ENCODE data around the gene IDE. TPM values are rescaled to one million over a fixed set of nuclear protein-coding genes. Genes with fewer than 3 reads are reported as not detected.

The IDE gene
- total RNA-seq, 3 donors from 2014 or later: 36.6 to 48.7 (median 41.6) TPM

DNA sequence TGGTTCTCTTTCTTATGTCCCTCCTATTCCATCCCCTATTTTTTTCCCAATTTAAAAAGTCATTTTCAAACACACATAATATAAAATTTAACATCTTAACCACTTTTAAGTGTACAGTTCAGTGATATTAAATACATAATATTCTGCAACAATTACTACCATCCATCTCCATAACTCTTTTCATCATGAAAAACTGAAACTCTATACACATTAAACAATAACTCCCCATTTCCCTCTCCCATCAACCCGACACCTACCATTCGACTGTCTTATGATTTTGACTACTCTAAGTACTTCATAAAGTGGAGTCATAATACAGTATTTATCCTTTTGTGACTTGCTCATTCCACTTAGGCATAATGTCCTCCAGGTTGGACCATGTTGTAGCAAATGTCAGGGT lies 21.6 kb upstream of the IDE start:
- intact Hi-C loops (cut with DNase I, micrococcal nuclease): no loop called here

DNA sequence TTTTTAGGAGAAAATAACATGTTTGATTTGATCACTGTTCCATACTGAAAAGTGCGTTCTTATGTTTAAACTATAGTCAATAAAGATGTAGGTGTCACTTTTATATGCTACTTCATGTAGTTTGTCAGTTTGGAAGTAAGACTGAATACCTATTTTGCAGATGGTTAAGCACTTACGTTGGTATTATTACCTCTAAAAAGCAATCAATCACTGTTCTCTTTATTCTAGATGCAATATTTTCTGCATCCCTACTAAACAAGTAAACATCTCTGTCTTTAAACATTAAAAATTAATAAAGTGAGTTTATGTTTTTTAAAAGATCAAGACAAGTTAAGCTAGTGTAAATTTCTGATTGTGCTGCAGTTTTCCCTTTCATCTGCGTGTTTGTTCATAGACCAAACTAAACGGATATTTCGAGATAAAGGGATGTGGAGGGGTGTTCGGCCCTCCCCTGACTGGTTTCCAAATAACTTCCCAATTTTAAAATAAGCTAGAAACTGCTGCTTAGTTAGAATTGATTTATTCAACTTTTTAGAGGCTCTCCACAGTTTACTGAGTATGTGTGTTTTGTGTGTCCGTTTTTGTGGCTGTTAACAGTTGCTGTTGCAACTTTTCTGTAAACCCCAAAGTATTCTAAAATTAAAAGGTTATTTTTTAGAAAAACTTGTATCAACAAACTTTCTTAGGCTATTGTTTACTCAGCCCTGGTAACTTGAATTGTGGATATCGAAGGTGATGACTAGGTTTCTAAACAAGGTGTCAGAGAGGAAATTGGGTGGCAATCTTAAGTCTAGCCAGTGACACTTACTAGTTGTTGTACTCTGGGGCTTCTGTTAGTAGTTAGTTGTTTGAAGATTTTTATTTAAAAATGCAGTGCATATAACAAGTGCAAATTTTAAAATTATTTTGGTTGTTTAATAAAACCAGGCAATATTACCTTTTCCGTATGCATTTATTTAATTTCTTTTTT lies 20.0 kb upstream of the IDE start:
- peaks cover 17% of the 10 kb centered on the region for H3K4me1 ChIP-seq (ENCODE audit: low read depth)

More for the DNA sequence above, 21.6 kb upstream of the IDE start:
- no peak for DNase-seq
- TF ChIP-seq, protein P1, sequence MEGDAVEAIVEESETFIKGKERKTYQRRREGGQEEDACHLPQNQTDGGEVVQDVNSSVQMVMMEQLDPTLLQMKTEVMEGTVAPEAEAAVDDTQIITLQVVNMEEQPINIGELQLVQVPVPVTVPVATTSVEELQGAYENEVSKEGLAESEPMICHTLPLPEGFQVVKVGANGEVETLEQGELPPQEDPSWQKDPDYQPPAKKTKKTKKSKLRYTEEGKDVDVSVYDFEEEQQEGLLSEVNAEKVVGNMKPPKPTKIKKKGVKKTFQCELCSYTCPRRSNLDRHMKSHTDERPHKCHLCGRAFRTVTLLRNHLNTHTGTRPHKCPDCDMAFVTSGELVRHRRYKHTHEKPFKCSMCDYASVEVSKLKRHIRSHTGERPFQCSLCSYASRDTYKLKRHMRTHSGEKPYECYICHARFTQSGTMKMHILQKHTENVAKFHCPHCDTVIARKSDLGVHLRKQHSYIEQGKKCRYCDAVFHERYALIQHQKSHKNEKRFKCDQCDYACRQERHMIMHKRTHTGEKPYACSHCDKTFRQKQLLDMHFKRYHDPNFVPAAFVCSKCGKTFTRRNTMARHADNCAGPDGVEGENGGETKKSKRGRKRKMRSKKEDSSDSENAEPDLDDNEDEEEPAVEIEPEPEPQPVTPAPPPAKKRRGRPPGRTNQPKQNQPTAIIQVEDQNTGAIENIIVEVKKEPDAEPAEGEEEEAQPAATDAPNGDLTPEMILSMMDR (IDR thresholded peaks at IDR 0.05): no peak
- peaks cover 17% of the 10 kb centered on the region for H3K4me1 ChIP-seq (ENCODE audit: low read depth)
- H3K36me3 ChIP-seq (ENCODE audit: low read depth): no peaks in the 10 kb centered on the region
- H3K4me3 ChIP-seq: no peak overlapping the region
- H3K9me3 ChIP-seq: no peaks in the 10 kb centered on the region
- ATAC-seq: no peak

DNA sequence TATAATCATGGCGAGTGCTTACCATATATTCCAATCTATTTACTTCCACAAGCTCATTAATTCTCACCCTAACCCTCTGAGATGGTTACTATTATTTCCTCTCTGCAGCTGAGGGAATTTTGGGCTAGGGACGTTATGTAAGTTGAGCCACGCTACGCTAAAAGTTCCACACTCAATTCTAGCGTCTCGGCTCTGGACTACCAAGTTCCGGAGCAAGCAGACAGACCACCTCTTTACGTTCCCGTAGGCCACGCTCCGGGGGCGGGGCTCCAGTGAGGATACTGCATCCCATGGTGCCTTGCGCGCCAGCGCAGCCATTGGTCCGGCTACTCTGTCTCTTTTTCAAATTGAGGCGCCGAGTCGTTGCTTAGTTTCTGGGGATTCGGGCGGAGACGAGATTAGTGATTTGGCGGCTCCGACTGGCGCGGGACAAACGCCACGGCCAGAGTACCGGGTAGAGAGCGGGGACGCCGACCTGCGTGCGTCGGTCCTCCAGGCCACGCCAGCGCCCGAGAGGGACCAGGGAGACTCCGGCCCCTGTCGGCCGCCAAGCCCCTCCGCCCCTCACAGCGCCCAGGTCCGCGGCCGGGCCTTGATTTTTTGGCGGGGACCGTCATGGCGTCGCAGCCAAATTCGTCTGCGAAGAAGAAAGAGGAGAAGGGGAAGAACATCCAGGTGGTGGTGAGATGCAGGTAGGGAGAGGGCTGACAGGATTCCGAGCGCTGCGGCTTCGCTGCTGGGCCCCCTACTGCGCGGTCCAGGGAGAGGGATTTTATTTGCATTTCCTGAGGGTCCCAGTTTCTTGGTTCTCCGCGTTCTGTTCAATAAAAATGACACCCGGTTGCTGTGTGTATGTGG lies 19.1 kb upstream of the IDE start, which contains the start of gene KIF11:
KIF11 (plus strand) TSS at position 370 of the 858 bp plus-strand sequence; CDS start at position 616, 246 bp downstream.
- no peaks in the 10 kb centered on the region for H3K36me3 ChIP-seq (ENCODE audit: low read depth)
- intact Hi-C loops (cut with DNase I, micrococcal nuclease): no loop called here
- TF ChIP-seq, protein P1 (IDR thresholded peaks at IDR 0.05): no peak
- H3K4me3 ChIP-seq: peak within 1 kb of the TSS; percentile 60
- peaks cover 17% of the 10 kb centered on the region for H3K4me1 ChIP-seq (ENCODE audit: low read depth)
- no peaks in the 10 kb centered on the region for H3K9me3 ChIP-seq
- ATAC-seq (peak; percentile 92), DNase-seq (peak; percentile 98 to 100 (median 99))

More for the DNA sequence above, 20.0 kb upstream of the IDE start:
- DNase-seq: no peak
- ATAC-seq: no peak
- Histone ChIP-seq H3K4me3 (peak overlapping the region; percentile 60), H3K36me3 (ENCODE audit: low read depth) (no peaks in the 10 kb centered on the region), H3K9me3 (no peaks in the 10 kb centered on the region)
- TF ChIP-seq, protein P1 (IDR thresholded peaks at IDR 0.05): no peak
- intact Hi-C loops (cut with DNase I, micrococcal nuclease): no loop called here

DNA sequence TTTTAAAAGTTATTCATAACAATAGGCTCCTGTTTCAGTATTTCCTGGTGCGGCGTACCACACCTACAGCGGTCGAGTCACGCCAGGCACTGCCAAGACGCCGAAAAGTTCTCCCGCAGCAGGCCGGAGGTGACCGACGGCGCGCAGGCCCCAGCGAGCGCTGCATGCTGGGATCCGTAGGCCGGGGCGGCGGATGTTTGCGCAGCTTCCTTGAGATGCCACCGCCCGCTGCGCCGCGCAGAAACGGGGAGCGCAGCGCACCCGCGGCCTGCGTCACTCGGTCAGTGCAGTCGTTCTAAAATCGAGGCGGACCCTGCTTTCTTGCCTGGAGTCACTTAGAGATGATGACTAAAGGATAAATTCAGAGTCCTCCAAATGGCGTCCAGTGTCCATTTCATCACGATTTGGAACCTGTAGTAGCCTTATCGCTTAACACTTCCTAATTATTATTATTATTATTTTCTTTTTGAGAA lies 17.7 kb upstream of the IDE start:
- intact Hi-C loops (cut with DNase I, micrococcal nuclease): no loop called here
- ATAC-seq (peak; percentile 91), DNase-seq (peak; percentile 93 to 97 (median 94))
- Histone ChIP-seq H3K9me3 (no peaks in the 10 kb centered on the region), H3K36me3 (ENCODE audit: low read depth) (no peaks in the 10 kb centered on the region), H3K4me3 (peak overlapping the region; percentile 4), H3K4me1 (ENCODE audit: low read depth) (peaks cover 17% of the 10 kb centered on the region)
- TF ChIP-seq, protein P1 (IDR thresholded peaks at IDR 0.05): no peak

Data from mucosa of descending colon (tissue), 3 donors.